SK-N-MC (cell line): ENCODE data around the gene PCDH1.
"Not testable (repeated sequence)": the region's sequence is repeated elsewhere in the genome, so short reads cannot be mapped to it uniquely, and the experiment has no call there.

Experiments used
- DNase-seq: peaks from one replicate; pipeline ENCODE4 v3.0.0-alpha.2; 2011; ENCODE audit warnings: low read depth, low spot score
- H3K27ac ChIP-seq: fragments of 200-600 bp; sonication (generic); 2 replicates; pipeline ENCODE4 v1.5.1; 2016; ENCODE audit warnings: mixed run types
- H3K36me3 ChIP-seq: fragments of 200-600 bp; sonication (generic); 2 replicates; pipeline ENCODE4 v1.6.1; 2017; ENCODE audit warnings: antibody characterized with exemption, low read length, mixed read lengths; ENCODE audit not compliant: insufficient read depth
- H3K4me3 ChIP-seq: fragments of 200-600 bp; sonication (generic); 2 replicates; pipeline ENCODE4 v1.5.1; 2016
- H3K9ac ChIP-seq: fragments of 200-600 bp; sonication (generic); 2 replicates; pipeline ENCODE4 v1.8.0; 2017; ENCODE audit warnings: mixed run types, mixed read lengths; ENCODE audit not compliant: insufficient read length
- H3K9me3 ChIP-seq: fragments of 200-600 bp; sonication (generic); 2 replicates; pipeline ENCODE4 v1.6.1; 2017; ENCODE audit warnings: low read depth, mild to moderate bottlenecking, antibody characterized with exemption, low read length, moderate library complexity, mixed read lengths
- EZH2 ChIP-seq: fragments of 200-600 bp; sonication (generic); IDR thresholded peaks from one replicate; pipeline ENCODE4 v1.6.1; 2017; ENCODE audit warnings: antibody characterized with exemption
- FOXP2 ChIP-seq: optimal IDR thresholded peaks from 2 replicates; pipeline ENCODE3; 2011; ENCODE audit warnings: mild to moderate bottlenecking, moderate library complexity; ENCODE audit not compliant: insufficient read depth; ENCODE audit errors: extremely low read length, control extremely low read depth
- POLR2AphosphoS5 ChIP-seq: IDR thresholded peaks from 2 replicates; pipeline ENCODE4 v1.6.1; 2012; ENCODE audit warnings: mild to moderate bottlenecking, low read depth, low read length, borderline replicate concordance

PCDH1 gene

GRCh38 chr5:141825241-141825671, 53.0 kb downstream of the PCDH1 start:
- H3K27ac ChIP-seq: no peak overlapping the region
- TF ChIP-seq FOXP2: no peak
- TF ChIP-seq EZH2: no peak
- no peak for TF ChIP-seq POLR2AphosphoS5
- H3K36me3 ChIP-seq: no peaks in the 10 kb centered on the region
- H3K9ac ChIP-seq: no peak overlapping the region
- no peak for DNase-seq
- H3K4me3 ChIP-seq: peak overlapping the region; percentile 40
- no peaks in the 10 kb centered on the region for H3K9me3 ChIP-seq

- Histone ChIP-seq H3K36me3 (no peaks in the 10 kb centered on the region), H3K9me3 (no peaks in the 10 kb centered on the region), H3K4me3 (no peak overlapping the region), H3K27ac (no peak overlapping the region), H3K9ac (no peak overlapping the region)
- DNase-seq: no peak
- TF ChIP-seq EZH2 (no peak), FOXP2 (no peak), POLR2AphosphoS5 (no peak)
These were observed 53.5 kb downstream of the PCDH1 start for GRCh38 chr5:141824717-141825116.

- Histone ChIP-seq H3K36me3 (no peaks in the 10 kb centered on the region), H3K9me3 (no peaks in the 10 kb centered on the region), H3K27ac (no peak overlapping the region), H3K4me3 (no peak overlapping the region), H3K9ac (no peak overlapping the region)
- DNase-seq: no peak
- TF ChIP-seq POLR2AphosphoS5 (no peak), EZH2 (no peak), FOXP2 (no peak)
These were observed 55.2 kb downstream of the PCDH1 start for GRCh38 chr5:141823056-141823455.

GRCh38 chr5:141822144-141822543, 56.1 kb downstream of the PCDH1 start:
- DNase-seq: no peak
- no peak overlapping the region for H3K4me3 ChIP-seq
- H3K36me3 ChIP-seq: no peaks in the 10 kb centered on the region
- no peak overlapping the region for H3K9ac ChIP-seq
- H3K9me3 ChIP-seq: no peaks in the 10 kb centered on the region
- H3K27ac ChIP-seq: peak overlapping the region; percentile 80; the same call in 1 of the 2 replicates
- TF ChIP-seq EZH2 (no peak), POLR2AphosphoS5 (no peak), FOXP2 (no peak)

GRCh38 chr5:141821430-141821925, 56.7 kb downstream of the PCDH1 start:
- TF ChIP-seq POLR2AphosphoS5 (no peak), EZH2 (no peak), FOXP2 (no peak)
- H3K9me3 ChIP-seq: no peaks in the 10 kb centered on the region
- no peak overlapping the region for H3K9ac ChIP-seq
- H3K4me3 ChIP-seq: no peak overlapping the region
- DNase-seq: no peak
- H3K36me3 ChIP-seq: no peaks in the 10 kb centered on the region
- peak overlapping the region; percentile 80 for H3K27ac ChIP-seq

- not testable (repeated sequence) for H3K27ac ChIP-seq
These were observed 57.5 kb downstream of the PCDH1 start for GRCh38 chr5:141820686-141821085.

GRCh38 chr5:141817631-141818030, 60.6 kb downstream of the PCDH1 start:
- TF ChIP-seq FOXP2: no peak
- no peak for TF ChIP-seq EZH2
- TF ChIP-seq POLR2AphosphoS5: no peak
- DNase-seq: no peak
- H3K4me3 ChIP-seq: no peak overlapping the region
- H3K36me3 ChIP-seq: no peaks in the 10 kb centered on the region
- H3K27ac ChIP-seq: no peak overlapping the region
- H3K9ac ChIP-seq: no peak overlapping the region
- H3K9me3 ChIP-seq: no peaks in the 10 kb centered on the region

More at GRCh38 chr5:141820686-141821085, 57.5 kb downstream of the PCDH1 start:
- DNase-seq, H3K4me3 ChIP-seq, H3K9me3 ChIP-seq, H3K9ac ChIP-seq, H3K36me3 ChIP-seq: not testable (repeated sequence)

GRCh38 chr5:141816598-141817399, 61.4 kb downstream of the PCDH1 start:
- Histone ChIP-seq H3K4me3 (peak overlapping the region; percentile 18; the same call in 1 of the 2 replicates), H3K36me3 (no peaks in the 10 kb centered on the region), H3K27ac (no peak overlapping the region), H3K9me3 (no peaks in the 10 kb centered on the region), H3K9ac (no peak overlapping the region)
- DNase-seq: no peak
- TF ChIP-seq POLR2AphosphoS5 (no peak), FOXP2 (no peak), EZH2 (no peak)

GRCh38 chr5:141815796-141816180, 62.4 kb downstream of the PCDH1 start:
- H3K4me3 ChIP-seq: no peak overlapping the region
- H3K9ac ChIP-seq: no peak overlapping the region
- no peak for DNase-seq
- no peaks in the 10 kb centered on the region for H3K36me3 ChIP-seq
- no peak for TF ChIP-seq FOXP2
- TF ChIP-seq POLR2AphosphoS5: no peak
- TF ChIP-seq EZH2: no peak
- no peaks in the 10 kb centered on the region for H3K9me3 ChIP-seq
- no peak overlapping the region for H3K27ac ChIP-seq
